Measurements from ENCODE around the gene DLG2. TPM values are rescaled to one million over a fixed set of nuclear protein-coding genes. Genes with fewer than 3 reads are reported as not detected.

DLG2 gene
- total RNA-seq, 2 experiments from 2014 or later: 2.0 to 2.1 TPM

DNA sequence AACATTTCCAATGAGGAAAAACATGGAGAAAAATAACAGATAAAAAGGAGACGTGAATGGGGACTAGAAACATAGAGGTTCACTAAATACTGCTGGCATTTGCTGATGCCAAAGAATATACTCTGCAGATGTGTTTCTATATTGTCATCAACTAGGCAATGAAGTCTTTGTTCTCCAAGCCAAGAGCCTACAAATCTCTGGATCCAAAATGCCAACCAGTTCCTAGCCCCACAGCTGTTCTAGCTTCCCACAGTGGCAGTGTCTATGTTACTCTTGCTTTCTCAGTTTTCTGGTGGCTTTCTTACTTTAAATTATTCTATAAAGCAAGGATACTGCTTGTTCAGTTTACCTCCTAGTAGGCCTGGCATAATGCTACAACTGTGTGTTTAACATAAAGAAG, 1363.1 kb downstream of the DLG2 start:
- H3K27me3 Mint-ChIP-seq: no peaks in the 10 kb centered on the region
- TF ChIP-seq, protein P1, sequence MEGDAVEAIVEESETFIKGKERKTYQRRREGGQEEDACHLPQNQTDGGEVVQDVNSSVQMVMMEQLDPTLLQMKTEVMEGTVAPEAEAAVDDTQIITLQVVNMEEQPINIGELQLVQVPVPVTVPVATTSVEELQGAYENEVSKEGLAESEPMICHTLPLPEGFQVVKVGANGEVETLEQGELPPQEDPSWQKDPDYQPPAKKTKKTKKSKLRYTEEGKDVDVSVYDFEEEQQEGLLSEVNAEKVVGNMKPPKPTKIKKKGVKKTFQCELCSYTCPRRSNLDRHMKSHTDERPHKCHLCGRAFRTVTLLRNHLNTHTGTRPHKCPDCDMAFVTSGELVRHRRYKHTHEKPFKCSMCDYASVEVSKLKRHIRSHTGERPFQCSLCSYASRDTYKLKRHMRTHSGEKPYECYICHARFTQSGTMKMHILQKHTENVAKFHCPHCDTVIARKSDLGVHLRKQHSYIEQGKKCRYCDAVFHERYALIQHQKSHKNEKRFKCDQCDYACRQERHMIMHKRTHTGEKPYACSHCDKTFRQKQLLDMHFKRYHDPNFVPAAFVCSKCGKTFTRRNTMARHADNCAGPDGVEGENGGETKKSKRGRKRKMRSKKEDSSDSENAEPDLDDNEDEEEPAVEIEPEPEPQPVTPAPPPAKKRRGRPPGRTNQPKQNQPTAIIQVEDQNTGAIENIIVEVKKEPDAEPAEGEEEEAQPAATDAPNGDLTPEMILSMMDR (IDR thresholded peaks at IDR 0.05): no peak
- intact Hi-C loops (cut with DNase I, micrococcal nuclease): no loop called here
- Histone ChIP-seq H3K4me1 (ENCODE audit: insufficient read depth, low read length) (no peaks in the 10 kb centered on the region), H3K27ac (ENCODE audit: low read depth in 1 of 2, low read length in 2 of 2) (no peak overlapping the region), H3K27me3 (ENCODE audit: control insufficient read depth in 1 of 2, insufficient read depth in 2 of 2, low read length in 2 of 2) (no peaks in the 10 kb centered on the region), H3K9me3 (ENCODE audit: control insufficient read depth in 1 of 2, insufficient read depth in 1 of 2, low read length in 2 of 2) (peaks cover 0 to 5% of the 10 kb centered on the region in 2 experiments), H3K4me3 (ENCODE audit: low read length) (no peak overlapping the region), H3K36me3 (ENCODE audit: insufficient read depth, low read length) (no peaks in the 10 kb centered on the region)
- H3K27ac Mint-ChIP-seq: no peak overlapping the region
- CTCF ChIA-PET: no interaction called here
- POLR2A ChIA-PET: no interaction called here
- H3K4me3 Mint-ChIP-seq: no peak overlapping the region
- DNase-seq (no peak), ATAC-seq (ENCODE audit: poor library complexity) (no peak)
- no peaks in the 10 kb centered on the region for H3K36me3 Mint-ChIP-seq (ENCODE audit: low read depth)
- peaks cover 17% of the 10 kb centered on the region for H3K9me3 Mint-ChIP-seq
- H3K4me1 Mint-ChIP-seq (ENCODE audit: low read depth): no peaks in the 10 kb centered on the region

DNA sequence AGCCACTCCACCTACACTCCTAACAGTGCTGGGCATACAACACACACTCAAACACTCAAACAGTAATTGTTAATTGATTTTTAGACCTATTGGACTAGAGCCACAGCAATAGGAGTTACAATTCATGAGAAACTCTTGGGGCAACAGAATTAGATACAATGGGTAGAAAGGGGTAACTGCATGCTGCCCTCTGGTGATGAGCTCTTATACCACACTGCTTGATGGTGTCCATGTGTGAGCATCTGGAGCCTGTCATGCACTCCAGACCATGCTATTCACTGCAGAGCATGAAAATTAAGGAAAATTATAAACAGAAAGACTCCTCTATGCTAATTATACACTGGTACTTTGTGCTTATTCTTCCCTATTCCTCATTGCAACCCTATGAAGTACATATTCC, 1365.4 kb downstream of the DLG2 start:
- H3K27ac ChIP-seq (ENCODE audit: low read depth in 1 of 2, low read length in 2 of 2): no peak overlapping the region
- no peak overlapping the region for H3K27ac Mint-ChIP-seq
- H3K4me3 ChIP-seq (ENCODE audit: low read length): no peak overlapping the region
- no peaks in the 10 kb centered on the region for H3K36me3 ChIP-seq (ENCODE audit: insufficient read depth, low read length)
- ChIA-PET POLR2A (no interaction called here), CTCF (no interaction called here)
- no peaks in the 10 kb centered on the region for H3K27me3 Mint-ChIP-seq
- intact Hi-C loops (cut with DNase I, micrococcal nuclease): no loop called here
- TF ChIP-seq, protein P1 (IDR thresholded peaks at IDR 0.05): no peak
- no peaks in the 10 kb centered on the region for H3K36me3 Mint-ChIP-seq (ENCODE audit: low read depth)
- no peaks in the 10 kb centered on the region for H3K9me3 ChIP-seq (ENCODE audit: control insufficient read depth in 1 of 2, insufficient read depth in 1 of 2, low read length in 2 of 2)
- no peaks in the 10 kb centered on the region for H3K27me3 ChIP-seq (ENCODE audit: control insufficient read depth in 1 of 2, insufficient read depth in 2 of 2, low read length in 2 of 2)
- no peaks in the 10 kb centered on the region for H3K4me1 ChIP-seq (ENCODE audit: insufficient read depth, low read length)
- H3K9me3 Mint-ChIP-seq: peaks cover 12% of the 10 kb centered on the region
- DNase-seq (no peak), ATAC-seq (ENCODE audit: poor library complexity) (no peak)
- no peaks in the 10 kb centered on the region for H3K4me1 Mint-ChIP-seq (ENCODE audit: low read depth)
- H3K4me3 Mint-ChIP-seq: no peak overlapping the region

DNA sequence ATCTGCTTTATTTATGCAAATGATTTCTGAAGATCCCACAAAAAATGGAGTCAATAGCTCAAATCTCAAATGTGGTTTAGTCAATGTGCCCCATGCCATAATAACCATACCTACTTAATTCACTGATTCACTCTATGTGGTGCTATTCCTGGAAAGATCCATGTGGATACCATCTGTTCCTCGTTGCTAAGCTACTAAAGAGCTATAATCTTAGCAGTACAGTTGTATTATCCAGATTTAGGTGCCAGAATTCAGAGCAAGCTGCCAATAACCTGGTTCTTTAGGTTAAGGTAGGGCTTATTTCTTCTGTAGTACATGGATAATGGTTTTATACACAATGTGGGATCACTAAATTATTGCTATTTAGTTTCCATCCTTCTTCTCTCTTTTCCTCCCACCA, 1366.3 kb downstream of the DLG2 start:
- TF ChIP-seq, protein P1 (IDR thresholded peaks at IDR 0.05): no peak
- DNase-seq: no peak
- Histone ChIP-seq H3K4me3 (ENCODE audit: low read length) (no peak overlapping the region), H3K4me1 (ENCODE audit: insufficient read depth, low read length) (no peaks in the 10 kb centered on the region), H3K27me3 (ENCODE audit: control insufficient read depth in 1 of 2, insufficient read depth in 2 of 2, low read length in 2 of 2) (no peaks in the 10 kb centered on the region), H3K27ac (ENCODE audit: low read depth in 1 of 2, low read length in 2 of 2) (no peak overlapping the region), H3K9me3 (ENCODE audit: control insufficient read depth in 1 of 2, insufficient read depth in 1 of 2, low read length in 2 of 2) (no peaks in the 10 kb centered on the region), H3K36me3 (ENCODE audit: insufficient read depth, low read length) (no peaks in the 10 kb centered on the region)
- ATAC-seq (ENCODE audit: poor library complexity): no peak
- no peak overlapping the region for H3K27ac Mint-ChIP-seq
- H3K4me3 Mint-ChIP-seq: no peak overlapping the region
- H3K4me1 Mint-ChIP-seq (ENCODE audit: low read depth): no peaks in the 10 kb centered on the region
- intact Hi-C loops (cut with DNase I, micrococcal nuclease): no loop called here
- H3K36me3 Mint-ChIP-seq (ENCODE audit: low read depth): no peaks in the 10 kb centered on the region
- ChIA-PET POLR2A (no interaction called here), CTCF (no interaction called here)
- H3K9me3 Mint-ChIP-seq: peaks cover 12% of the 10 kb centered on the region
- H3K27me3 Mint-ChIP-seq: no peaks in the 10 kb centered on the region
